ENCODE measurements around the gene SART3. TPM values are rescaled to one million over a fixed set of nuclear protein-coding genes. Genes with fewer than 3 reads are reported as not detected.
"Not testable (repeated sequence)": the region's sequence is repeated elsewhere in the genome, so short reads cannot be mapped to it uniquely, and the experiment has no call there.

SART3 gene
- total and polyA plus RNA-seq, 2 of the 8 experiments (the other 6 are each of a cell fraction or from before 2014, with no cell fraction given): 16.0 to 103 TPM

GRCh38 chr12:108574276-108574675 is 13.3 kb upstream of the SART3 start:
- H3K14ac ChIP-seq (ENCODE audit: insufficient read length); H3K79me1 ChIP-seq (ENCODE audit: low read depth, low read length); H2BK12ac ChIP-seq (ENCODE audit: low read depth, low read length); H3K4me3 ChIP-seq (ENCODE audit: extremely low read depth in 1 of 4, insufficient read depth in 2 of 4, low read depth in 3 of 4, low read length in 4 of 4); H3K27ac ChIP-seq (ENCODE audit: low read depth, low read length); H3K27me3 ChIP-seq (replicated peaks in 1 of 4; ENCODE audit: control insufficient read depth in 3 of 4, extremely low read depth in 1 of 4, insufficient read depth in 3 of 4, low read length in 3 of 4); H3K56ac ChIP-seq (replicated peaks; ENCODE audit: insufficient read length, low read depth, low read length); H2AFZ ChIP-seq (ENCODE audit: low read length); H3K36me3 ChIP-seq (ENCODE audit: control insufficient read depth in 2 of 4, insufficient read depth in 4 of 4, low read length in 3 of 4); POLR2A ChIA-PET (ENCODE audit: partially characterized antibody); H4K8ac ChIP-seq (ENCODE audit: extremely low read depth, insufficient read depth, low read length); H4K20me1 ChIP-seq (replicated peaks in 1 of 2; ENCODE audit: control insufficient read depth in 1 of 2, insufficient read depth in 2 of 2, low read length in 2 of 2); H3K9me3 ChIP-seq (ENCODE audit: insufficient read depth in 2 of 2, low read depth in 1 of 2, low read length in 1 of 2); H2BK20ac ChIP-seq (ENCODE audit: low read length); H4K5ac ChIP-seq (ENCODE audit: insufficient read length, low read depth, low read length); H2BK5ac ChIP-seq (ENCODE audit: low read depth, low read length); H3K4me1 ChIP-seq (replicated peaks in 1 of 4; ENCODE audit: control insufficient read depth in 3 of 4, insufficient read depth in 4 of 4, low read length in 3 of 4); H4K91ac ChIP-seq (replicated peaks; ENCODE audit: insufficient read length, low read length); H3K4ac ChIP-seq (replicated peaks; ENCODE audit: insufficient read length, low read depth, low read length); H3K79me2 ChIP-seq (ENCODE audit: control insufficient read depth in 1 of 2, insufficient read depth in 2 of 2, low read length in 2 of 2); DNase-seq (ENCODE audit: low read depth in 1 of 2, low spot score in 2 of 2); H3K9ac ChIP-seq (replicated peaks in 1 of 4; ENCODE audit: extremely low read depth in 1 of 4, low read depth in 3 of 4, low read length in 3 of 4); H3K4me2 ChIP-seq (ENCODE audit: insufficient read depth in 1 of 2, low read depth in 2 of 2, low read length in 2 of 2); H2BK15ac ChIP-seq (ENCODE audit: low read length); H3K18ac ChIP-seq (ENCODE audit: extremely low read depth, low read length); H2BK120ac ChIP-seq (replicated peaks; ENCODE audit: low read depth, low read length); H2AK5ac ChIP-seq (ENCODE audit: low read depth, low read length); FAIRE-seq; H3K23ac ChIP-seq (ENCODE audit: insufficient read length): not testable (repeated sequence)
- CTCF ChIA-PET (ENCODE audit: partially characterized antibody): interaction anchor here (0.6 to 24.3 kb wide), 3 partner anchors 9 to 105 kb away, joined by 3 to 523 read pairs (median 3); no protein-coding TSS in a partner anchor
- WGBS, 2 experiments (ENCODE audit: extremely low coverage in 1 of 2, insufficient coverage in 1 of 2, insufficient read length in 1 of 2, insufficient replicate concordance in 2 of 2, low coverage in 1 of 2, low lambda C conversion rate in 2 of 2, missing lambda C conversion rate in 1 of 2): 86% methylated on average over 1 of the region's 1 CpG; no CpG with 5 or more reads in 1 of the 2 experiments
- peaks cover 14% of the 10 kb centered on the region; the same call in 1 of the 2 replicates for H3K23me2 ChIP-seq (ENCODE audit: low read depth, low read length)

Measured in H1 (cell line).